Left forelimb (tissue), 1 donor: ENCODE data around the gene RER1.

Experiments used
- DNase-seq: peaks from one replicate; pipeline ENCODE4 v3.0.0-alpha.2; 2018; ENCODE audit warnings: low spot score

Gene RER1

DNA sequence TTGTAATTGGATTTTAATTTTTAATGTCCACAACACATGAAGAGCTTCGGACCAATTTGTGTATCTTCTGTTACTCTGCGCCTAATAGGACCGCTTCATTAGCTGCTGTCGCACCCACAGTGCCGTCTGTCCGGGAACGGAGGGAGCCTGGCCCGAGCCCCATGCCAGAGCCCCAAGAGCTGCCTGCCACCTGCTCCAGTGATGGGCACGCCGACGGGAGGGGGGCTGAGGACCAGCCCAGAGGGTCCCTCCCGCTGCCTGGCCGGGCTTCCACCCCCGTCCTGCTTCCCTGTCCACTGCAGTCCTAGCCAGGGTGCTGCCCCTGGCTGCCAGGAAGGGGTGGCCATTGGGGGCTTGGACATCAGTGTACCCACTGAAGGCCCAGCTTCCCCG lies 54.2 kb downstream of the RER1 start:
- DNase-seq: no peak

GRCh38 chr1:2446394-2446793 lies 54.8 kb downstream of the RER1 start:
- DNase-seq: no peak

GRCh38 chr1:2446861-2447260 lies 55.2 kb downstream of the RER1 start:
- no peak for DNase-seq

DNA sequence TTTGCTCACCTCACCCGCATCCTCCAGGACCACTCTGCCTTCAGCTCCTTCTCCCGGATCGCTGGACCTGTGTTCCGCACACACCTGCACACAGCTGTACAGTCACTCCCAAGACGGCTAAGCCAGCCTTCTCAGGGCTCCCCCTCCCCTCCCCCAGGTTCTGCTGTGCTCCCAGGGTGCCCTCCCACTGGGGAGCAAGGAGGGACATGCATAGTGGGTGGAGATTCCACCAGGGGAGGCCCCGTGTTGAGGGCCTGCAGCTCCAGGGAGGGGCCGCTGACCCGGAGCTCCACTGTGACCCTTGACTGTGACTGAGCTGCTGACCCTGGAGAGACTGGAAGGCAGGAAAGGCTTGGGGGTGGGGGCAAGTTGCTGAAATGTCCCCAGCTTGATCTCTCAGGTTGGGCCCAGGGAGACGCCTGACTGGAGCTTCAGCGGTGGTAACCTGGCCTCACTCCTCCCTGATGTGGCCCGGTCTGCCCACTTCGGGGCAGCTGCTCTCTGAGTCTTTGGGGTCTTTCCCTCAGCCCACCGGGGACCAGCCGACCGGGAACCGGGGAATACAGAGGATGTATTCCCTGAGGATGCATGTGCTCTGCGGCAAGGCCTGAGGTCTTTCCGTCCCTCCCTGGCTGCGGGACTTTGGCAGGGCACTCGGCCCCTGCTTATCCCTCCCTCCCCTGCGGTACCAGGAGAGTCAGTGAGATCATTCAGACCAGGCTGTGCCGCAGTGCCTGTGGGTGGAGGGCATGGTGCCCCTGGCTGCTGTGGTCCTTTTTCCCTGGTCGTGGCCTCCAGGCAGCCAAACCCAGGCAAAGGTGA lies 55.8 kb downstream of the RER1 start:
- no peak for DNase-seq

GRCh38 chr1:2448098-2448445 lies 56.4 kb downstream of the RER1 start:
- DNase-seq: no peak

DNA sequence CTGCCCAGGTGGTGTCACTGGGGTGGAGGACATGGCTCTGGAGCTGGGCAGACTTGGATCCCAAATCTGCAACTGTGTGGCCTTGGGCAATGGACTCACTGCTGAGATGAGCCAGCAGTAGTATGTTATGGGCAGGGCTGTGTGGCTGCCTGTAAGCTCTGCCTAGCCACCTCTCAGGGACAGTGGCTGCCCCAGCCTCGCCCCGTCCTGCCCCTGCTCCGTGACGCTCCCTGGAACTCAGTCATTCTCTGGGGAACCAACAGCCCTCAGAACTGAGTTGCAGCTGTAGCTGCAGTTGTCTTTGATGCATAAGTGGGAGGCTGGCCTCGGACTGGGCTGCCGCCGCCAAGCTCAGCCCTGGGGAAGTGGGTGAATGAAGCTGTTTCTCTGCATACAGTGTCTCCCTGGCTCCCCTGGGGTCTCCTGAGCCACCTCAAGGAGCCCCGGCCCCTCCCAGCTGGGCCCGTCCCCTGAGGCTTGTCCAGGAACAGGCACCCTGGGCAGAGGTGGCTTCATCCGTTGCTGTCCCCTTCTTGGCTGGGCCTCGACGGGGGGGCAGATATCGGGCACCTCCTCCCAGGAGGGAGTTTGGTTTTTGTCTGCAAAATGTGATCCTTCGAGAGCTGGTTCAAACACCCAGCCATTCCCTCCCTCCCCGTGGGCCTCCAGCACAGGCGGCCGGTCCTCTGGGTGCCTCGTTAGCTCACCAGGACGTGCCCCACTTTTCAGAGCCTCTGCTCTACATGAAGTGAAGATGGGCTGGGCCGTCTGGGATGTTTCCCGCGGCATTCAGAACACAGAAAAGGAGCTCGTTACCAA lies 58.2 kb downstream of the RER1 start:
- no peak for DNase-seq

GRCh38 chr1:2451741-2452140 lies 60.1 kb downstream of the RER1 start:
- no peak for DNase-seq

- DNase-seq: no peak
Measured at GRCh38 chr1:2452201-2452931, 60.7 kb downstream of the RER1 start.

- no peak for DNase-seq
Measured at GRCh38 chr1:2452932-2453315, 61.3 kb downstream of the RER1 start.

DNA sequence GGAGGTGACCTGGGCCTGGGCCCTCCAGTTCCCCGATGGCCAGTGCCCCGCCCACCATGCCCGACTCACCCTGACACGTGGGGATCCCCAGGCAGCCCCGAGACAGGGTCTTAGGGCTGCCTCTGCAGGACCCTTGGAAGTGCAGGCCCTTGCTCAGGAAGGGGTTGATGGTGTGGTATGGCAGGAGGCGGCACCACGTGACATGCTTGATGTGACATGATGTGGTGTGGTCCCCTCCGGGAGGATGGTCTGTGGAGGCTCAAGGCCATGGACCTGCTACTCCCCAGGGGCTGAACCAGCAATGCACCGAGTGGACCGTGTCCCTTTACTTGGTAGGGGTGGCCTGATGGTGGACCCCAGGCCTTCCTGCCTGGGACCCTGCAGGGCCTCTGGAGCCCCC lies 62.6 kb downstream of the RER1 start:
- no peak for DNase-seq
